ENCODE measurements around the gene FAM53B. TPM values are rescaled to one million over a fixed set of nuclear protein-coding genes. Genes with fewer than 3 reads are reported as not detected.

Gene FAM53B
- total RNA-seq, 1 experiment from 2014 or later = 10.0 TPM

- no peak for DNase-seq (ENCODE audit: extremely low read depth, low read depth)
Observed at GRCh38 chr10:124603376-124604213, 140.6 kb downstream of the FAM53B start.

GRCh38 chr10:124602646-124603365, 141.4 kb downstream of the FAM53B start:
- DNase-seq (ENCODE audit: extremely low read depth, low read depth) = no peak

GRCh38 chr10:124602121-124602561, 142.0 kb downstream of the FAM53B start:
- DNase-seq (ENCODE audit: extremely low read depth, low read depth) = no peak

GRCh38 chr10:124601431-124602120, 142.6 kb downstream of the FAM53B start:
- no peak for DNase-seq (ENCODE audit: extremely low read depth, low read depth)

- no peak for DNase-seq (ENCODE audit: extremely low read depth, low read depth)
Observed at GRCh38 chr10:124601016-124601415, 143.2 kb downstream of the FAM53B start.

GRCh38 chr10:124600051-124600880, 143.9 kb downstream of the FAM53B start:
- DNase-seq (ENCODE audit: extremely low read depth, low read depth) = no peak

- no peak for DNase-seq (ENCODE audit: extremely low read depth, low read depth)
Observed at GRCh38 chr10:124599588-124600050, 144.6 kb downstream of the FAM53B start.

GRCh38 chr10:124598773-124599587, 145.2 kb downstream of the FAM53B start:
- no peak for DNase-seq (ENCODE audit: extremely low read depth, low read depth)

GRCh38 chr10:124598196-124598595, 146.0 kb downstream of the FAM53B start:
- DNase-seq (ENCODE audit: extremely low read depth, low read depth) = no peak

GRCh38 chr10:124597846-124598165, 146.4 kb downstream of the FAM53B start:
- no peak for DNase-seq (ENCODE audit: extremely low read depth, low read depth)

- no peak for DNase-seq (ENCODE audit: extremely low read depth, low read depth)
Observed at GRCh38 chr10:124596962-124597845, 147.0 kb downstream of the FAM53B start.

GRCh38 chr10:124596116-124596785, 147.9 kb downstream of the FAM53B start:
- no peak for DNase-seq (ENCODE audit: extremely low read depth, low read depth)

- no peak for DNase-seq (ENCODE audit: extremely low read depth, low read depth)
Observed at GRCh38 chr10:124595143-124595883, 148.9 kb downstream of the FAM53B start.

GRCh38 chr10:124594240-124594639, 149.9 kb downstream of the FAM53B start:
- DNase-seq (ENCODE audit: extremely low read depth, low read depth) = no peak

GRCh38 chr10:124593431-124593985, 150.7 kb downstream of the FAM53B start:
- no peak for DNase-seq (ENCODE audit: extremely low read depth, low read depth)

GRCh38 chr10:124592736-124593430, 151.3 kb downstream of the FAM53B start:
- DNase-seq (ENCODE audit: extremely low read depth, low read depth) = no peak

Data from NCI-H460 (cell line).